Heart left ventricle (tissue), 16 donors: ENCODE measurements around the gene ADCK2. TPM values are rescaled to one million over a fixed set of nuclear protein-coding genes. Genes with fewer than 3 reads are reported as not detected.

ENCODE experiments used
- ATAC-seq, 4 donors: fragments of 200-7000 bp; cut with Tn5 transposase; one replicate each; pipeline ENCODE4 v1.9.1; 2020 to 2022; ENCODE audit warnings: moderate library complexity in 4 of 4, mild to moderate bottlenecking in 3 of 4, moderate number of reproducible peaks in 1 of 4
- DNase-seq, 5 donors: peaks; one replicate each; pipeline ENCODE4 v3.0.0-alpha.2; 2020
- H3K27ac ChIP-seq, 12 donors: fragments of 200-600 bp; sonication (generic) in 4 of 12; one replicate each; pipeline versions ENCODE4 v1.5.0 to v1.8.0; 2016 to 2022; ENCODE audit warnings: mild to moderate bottlenecking in 2 of 12
- H3K27me3 ChIP-seq, 9 donors: fragments of 200-600 bp; sonication (generic) in 2 of 9; one replicate each; pipeline versions ENCODE4 v1.5.1 to v1.8.0; 2016 to 2022; ENCODE audit warnings: mild to moderate bottlenecking in 3 of 9
- H3K36me3 ChIP-seq, 9 donors: fragments of 200-600 bp; sonication (generic) in 2 of 9; one replicate each; pipeline versions ENCODE4 v1.5.0 to v1.8.0; 2018 to 2022; ENCODE audit warnings: mild to moderate bottlenecking in 2 of 9
- H3K4me1 ChIP-seq, 12 donors: fragments of 200-600 bp; sonication (generic) in 4 of 12; one replicate each; pipeline versions ENCODE4 v1.5.0 to v1.8.0; 2016 to 2022; ENCODE audit warnings: mild to moderate bottlenecking in 3 of 12
- H3K4me3 ChIP-seq, 12 donors: fragments of 200-600 bp; sonication (generic) in 4 of 12; one replicate each; pipeline versions ENCODE4 v1.5.0 to v1.8.0; 2017 to 2022; ENCODE audit warnings: mild to moderate bottlenecking in 9 of 12, moderate library complexity in 4 of 12
- H3K9me3 ChIP-seq, 12 donors: fragments of 200-600 bp; sonication (generic) in 4 of 12; one replicate each; pipeline versions ENCODE4 v1.5.0 to v1.8.0; 2016 to 2022; ENCODE audit warnings: mild to moderate bottlenecking in 1 of 12
- POLR2A ChIP-seq, 2 donors: fragments of 450-650 bp; IDR thresholded peaks; one replicate each; pipeline ENCODE4 v1.6.1; 2017; ENCODE audit warnings: antibody characterized with exemption in 2 of 2, mild to moderate bottlenecking in 2 of 2, moderate library complexity in 2 of 2
- WGBS, 4 donors: extraction: QIAGEN DNeasy Blood & Tissue Kit in 2 of 4; methylation state at CpG; one replicate each; pipeline versions ENCODE4 v1.1.5 to v1.1.7; 2013 to 2018; 5-methylcytosine and 5-hydroxymethylcytosine counted together
- intact Hi-C, 10 donors: fragments of 100-400 bp; cut with DNase I; formaldehyde crosslinking; loops; one replicate each; pipeline versions ENCODE4 v1.11.1 to v1.14.2; 2022
- polyA plus RNA-seq, 2 donors: library from polyadenylated mRNA; stranded (reverse); fragments of 200-250 nt; gene quantifications; one replicate each; pipeline ENCODE4 v1.2.3, GENCODE V29; 2013
- total RNA-seq, 9 donors: library from RNA; depleted of rRNA in 2 of 9; stranded (reverse); fragments of >200 nt in 2 of 9; fragmentation: NEBNext Ultra II Directional in 3 of 9; extraction: Animal tissue kit (Norgen Biotek cat#: 25700) in 3 of 9; gene quantifications; one replicate each; pipeline versions ENCODE4 v1.1.0 to v1.2.4, GENCODE V29; 2016 to 2023
- TF ChIP-seq, protein P1 (sequence below), 12 donors: fragments of 200-600 bp; sonication (generic) in 4 of 12; IDR thresholded peaks; one replicate each; pipeline versions ENCODE4 v1.5.0 to v1.8.0; 2018 to 2022; ENCODE audit warnings: antibody characterized with exemption in 12 of 12, mild to moderate bottlenecking in 5 of 12
- donor health status: ischemic (EF 13 %, LVEDD 7.1; RV severe dilation, severe dysfunction).
- donor health status: healthy with polysubstance abuse.
- donor health status: DM: no; HTN: yes; CAD: no.
- donor health status: DM: no; HTN: no; CAD: no.
- donor health status: ischemic (EF 25% LVEDD 6.9; RV normal size, moderate dysfunction).
- donor health status: ischemic (EF 25% LVEDD 5.7; RV mildly dilated, moderate dysfunction).
- donor health status: healthy.
- donor health status: DM: yes; HTN: yes; CAD: no.
- donor health status: ischemic (EF 35%, LVEDD 5.7; RV mildly dilated, moderate dysfunction).
- donor health status: nonischemic (EF 11% LVEDD 7.7; RV severe dilation, severe dysfunction).
- donor health status: DM: yes; HTN: yes; CAD: no.
- donor health status: PGD.
- donor health status: ischemic (EF 29% LVEDD 5.4; RV normal size, mild dysfunction).
- donor health status: nonischemic (EF 23%, LVEDD 6.1; RV moderate dilation, normal function).

The ADCK2 gene
- total and polyA plus RNA-seq, 11 donors = 5.3 to 18.3 (median 10.5) TPM

DNA sequence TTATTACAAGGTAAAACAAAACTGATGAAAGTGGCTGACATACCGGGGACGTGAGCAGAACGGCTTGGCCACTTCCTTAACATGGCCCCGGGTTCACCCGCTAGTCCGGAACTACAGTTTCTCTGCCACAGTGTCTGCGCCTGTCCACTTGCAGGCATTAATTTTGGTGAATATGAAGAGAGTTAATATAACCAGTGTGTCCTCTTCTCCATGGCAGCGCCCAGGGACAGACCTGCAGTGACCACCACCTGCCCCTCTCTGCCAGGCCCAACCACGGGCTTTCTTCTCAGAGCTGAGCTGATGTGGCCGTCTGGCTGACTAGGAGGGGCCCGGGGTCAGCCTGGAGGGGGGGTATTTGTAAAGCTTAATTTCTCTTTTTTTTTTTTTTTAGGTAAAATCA, 22.6 kb downstream of the ADCK2 start:
- intact Hi-C loops = loop anchor here in 3 of 10 donors (2.0 to 10.0 kb wide), 3 partner anchors 21 to 319 kb away; partner anchors contain the start of genes BRAF (in 3 of the 3) and MRPS33 (in 1 of the 3)
- H3K4me3 ChIP-seq = no peak overlapping the region
- no peaks in the 10 kb centered on the region for H3K9me3 ChIP-seq
- H3K36me3 ChIP-seq = peaks cover 0 to 20% (median 11%) of the 10 kb centered on the region in 9 donors
- TF ChIP-seq, protein P1, sequence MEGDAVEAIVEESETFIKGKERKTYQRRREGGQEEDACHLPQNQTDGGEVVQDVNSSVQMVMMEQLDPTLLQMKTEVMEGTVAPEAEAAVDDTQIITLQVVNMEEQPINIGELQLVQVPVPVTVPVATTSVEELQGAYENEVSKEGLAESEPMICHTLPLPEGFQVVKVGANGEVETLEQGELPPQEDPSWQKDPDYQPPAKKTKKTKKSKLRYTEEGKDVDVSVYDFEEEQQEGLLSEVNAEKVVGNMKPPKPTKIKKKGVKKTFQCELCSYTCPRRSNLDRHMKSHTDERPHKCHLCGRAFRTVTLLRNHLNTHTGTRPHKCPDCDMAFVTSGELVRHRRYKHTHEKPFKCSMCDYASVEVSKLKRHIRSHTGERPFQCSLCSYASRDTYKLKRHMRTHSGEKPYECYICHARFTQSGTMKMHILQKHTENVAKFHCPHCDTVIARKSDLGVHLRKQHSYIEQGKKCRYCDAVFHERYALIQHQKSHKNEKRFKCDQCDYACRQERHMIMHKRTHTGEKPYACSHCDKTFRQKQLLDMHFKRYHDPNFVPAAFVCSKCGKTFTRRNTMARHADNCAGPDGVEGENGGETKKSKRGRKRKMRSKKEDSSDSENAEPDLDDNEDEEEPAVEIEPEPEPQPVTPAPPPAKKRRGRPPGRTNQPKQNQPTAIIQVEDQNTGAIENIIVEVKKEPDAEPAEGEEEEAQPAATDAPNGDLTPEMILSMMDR (IDR thresholded peaks at IDR 0.05) = no peak
- TF ChIP-seq POLR2A (IDR thresholded peaks at IDR 0.05) = no peak
- no peak for ATAC-seq
- H3K4me1 ChIP-seq = peaks cover 4 to 32% (median 23%) of the 10 kb centered on the region in 12 donors
- WGBS, 4 donors = 94 to 97% (median 94%) methylated on average over 11 of the region's 11 CpGs
- H3K27me3 ChIP-seq = no peaks in the 10 kb centered on the region
- DNase-seq = no peak
- H3K27ac ChIP-seq = peak overlapping the region in 2 of 12 donors; percentile 96 to 97

DNA sequence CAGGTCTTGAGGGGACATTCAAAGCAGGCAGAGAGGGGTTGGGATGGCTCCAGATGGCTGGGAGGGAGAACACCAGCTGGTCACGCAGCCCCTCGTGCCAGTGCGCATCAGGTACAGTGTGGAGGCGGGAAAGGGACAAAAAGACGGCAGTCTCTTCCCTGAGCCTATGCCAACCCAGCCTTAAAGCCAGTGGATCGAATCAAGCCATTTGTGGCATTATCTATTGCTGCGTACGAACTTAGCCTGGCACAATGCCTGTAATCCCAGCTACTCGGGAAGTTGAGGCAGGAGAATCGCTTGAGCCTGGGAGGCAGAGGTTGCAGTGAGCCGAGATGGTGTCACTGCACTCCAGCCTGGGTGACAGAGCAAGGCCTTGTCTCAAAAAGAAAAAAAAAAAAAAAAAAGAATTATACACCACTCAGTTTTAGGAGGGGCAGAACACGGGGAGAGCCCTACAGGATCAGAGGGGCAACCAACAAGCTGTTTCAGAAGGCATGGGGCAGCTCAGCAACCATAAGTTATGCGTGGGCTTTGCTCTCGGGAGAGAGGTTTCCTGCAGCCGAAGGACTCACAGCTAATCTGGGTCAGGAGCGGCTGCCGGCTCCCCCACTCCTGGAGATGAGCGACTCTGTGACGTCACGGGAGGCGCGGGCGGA, 23.4 kb downstream of the ADCK2 start:
- H3K4me1 ChIP-seq = peaks cover 4 to 32% (median 23%) of the 10 kb centered on the region in 12 donors
- 20 to 26% (median 21%) methylated on average over 20 to 23 of the region's 23 CpGs for WGBS, 4 donors
- TF ChIP-seq, protein P1 (IDR thresholded peaks at IDR 0.05) = no peak
- no peak for TF ChIP-seq POLR2A (IDR thresholded peaks at IDR 0.05)
- ATAC-seq = peak in 3 of 4 donors; percentile 97 to 98 (median 97)
- H3K36me3 ChIP-seq = peaks cover 0 to 16% (median 9%) of the 10 kb centered on the region in 9 donors
- peak overlapping the region; percentile 90 to 99 (median 96) for H3K27ac ChIP-seq
- intact Hi-C loops = loop anchor here in 3 of 10 donors (10.0 kb wide), 2 partner anchors 229 to 319 kb away; partner anchors contain the start of genes BRAF (in 3 of the 3) and MRPS33 (in 1 of the 3)
- DNase-seq = peak; percentile 96 to 99 (median 97)
- no peaks in the 10 kb centered on the region for H3K9me3 ChIP-seq
- H3K4me3 ChIP-seq = peak overlapping the region; percentile 49 to 91 (median 82)
- no peaks in the 10 kb centered on the region for H3K27me3 ChIP-seq

GRCh38 chr7:140696680-140697446, 24.1 kb downstream of the ADCK2 start, which contains the start of gene NDUFB2:
TSS of gene NDUFB2 (plus strand) at chr7:140696708. CDS start at chr7:140696745, 37 bp downstream.
- WGBS, 4 donors = 0 to 2% (median 1%) methylated on average over 21 to 82 of the region's 82 CpGs
- peak within 1 kb of the TSS; percentile 90 to 99 (median 96) for H3K27ac ChIP-seq
- H3K4me1 ChIP-seq = peaks cover 4 to 32% (median 23%) of the 10 kb centered on the region in 12 donors
- ATAC-seq = peak; percentile 90 to 94 (median 93)
- DNase-seq = peak in 4 of 5 donors; percentile 75 to 88 (median 83)
- H3K9me3 ChIP-seq = no peaks in the 10 kb centered on the region
- TF ChIP-seq POLR2A (IDR thresholded peaks at IDR 0.05) = peak in 1 of 2 donors; percentile 93
- TF ChIP-seq, protein P1 (IDR thresholded peaks at IDR 0.05) = no peak
- H3K4me3 ChIP-seq = peak within 1 kb of the TSS; percentile 49 to 91 (median 82)
- no peaks in the 10 kb centered on the region for H3K27me3 ChIP-seq
- intact Hi-C loops = loop anchor here in 3 of 10 donors (10.0 kb wide), 2 partner anchors 228 to 318 kb away; partner anchors contain the start of genes BRAF (in 3 of the 3) and MRPS33 (in 1 of the 3)
- peaks cover 0 to 9% (median 5%) of the 10 kb centered on the region in 9 donors for H3K36me3 ChIP-seq
